Naive thymus-derived CD8-positive, alpha-beta T cell (primary cell): ENCODE results near the gene ADTRP. TPM values are rescaled to one million over a fixed set of nuclear protein-coding genes. Genes with fewer than 3 reads are reported as not detected.

Experiments
- ATAC-seq, 2 donors: fragments of 150-1000 bp; cut with Tn5 transposase in 1 of 2; sonication (Bioruptor Pico), chemical (Tn5 transposase) in 1 of 2; 1 replicate in 1 of 2; 2 replicates in 1 of 2; pipeline ENCODE4 v1.10.0; 2021; ENCODE audit warnings: mild to moderate bottlenecking in 2 of 2, moderate library complexity in 2 of 2
- POLR2A ChIA-PET: fragments of 350-600 bp; sonication (Branson Sonifier 250); formaldehyde crosslinking; loops from one replicate; lab custom pipeline; 2021; ENCODE audit warnings: antibody characterized with exemption; lab: Charles Lee
- DNase-seq, 10 donors: peaks; one replicate each; pipeline versions ENCODE4 v3.0.0 to v3.0.0-alpha.2; 2020 to 2022
- H3K27ac Mint-ChIP-seq, 10 donors: one replicate each; pipeline ENCODE4 v1.8.0; 2020 to 2022; ENCODE audit warnings: mild to moderate bottlenecking in 10 of 10, mixed read lengths in 10 of 10, moderate library complexity in 4 of 10, inconsistent platforms in 1 of 10
- H3K27me3 Mint-ChIP-seq, 5 donors: one replicate each; pipeline ENCODE4 v1.8.0; 2021 to 2022; ENCODE audit warnings: mixed read lengths in 5 of 5
- H3K36me3 Mint-ChIP-seq, 3 donors: one replicate each; pipeline ENCODE4 v1.8.0; 2020 to 2022; ENCODE audit warnings: mixed read lengths in 3 of 3, mild to moderate bottlenecking in 2 of 3, inconsistent platforms in 1 of 3
- H3K4me1 Mint-ChIP-seq, 4 donors: one replicate each; pipeline ENCODE4 v1.8.0; 2021 to 2022; ENCODE audit warnings: mixed read lengths in 4 of 4
- H3K4me3 Mint-ChIP-seq, 10 donors: one replicate each; pipeline ENCODE4 v1.8.0; 2020 to 2022; ENCODE audit warnings: mild to moderate bottlenecking in 10 of 10, mixed read lengths in 10 of 10, moderate library complexity in 6 of 10, inconsistent platforms in 1 of 10
- H3K9me3 Mint-ChIP-seq, 9 donors: one replicate each; pipeline ENCODE4 v1.8.0; 2020 to 2022; ENCODE audit warnings: mixed read lengths in 9 of 9, mild to moderate bottlenecking in 3 of 9, inconsistent platforms in 1 of 9, moderate library complexity in 1 of 9
- polyA plus RNA-seq, 3 donors: library from polyadenylated mRNA; unstranded; fragments of 300-500 nt; fragmentation: Illumina TruSeq; gene quantifications; one replicate each; pipeline ENCODE4 v1.2.3, GENCODE V29; 2021
- total RNA-seq, 8 experiments: library from RNA in 2 of 8; stranded (reverse) in 2 of 8; gene quantifications; one replicate each; pipeline ENCODE4 v1.2.3 and lab custom pipeline; 2021 to 2026

Gene ADTRP
- total and polyA plus RNA-seq, 5 experiments from 2014 or later, result 2.3 to 14.0 (median 7.2) TPM

GRCh38 chr6:11724286-11724685, 54.3 kb downstream of the ADTRP start:
- Mint-ChIP-seq H3K27ac (peak overlapping the region in 4 of 10 donors; percentile 66 to 87 (median 80)), H3K4me1 (peaks cover 47 to 69% (median 54%) of the 10 kb centered on the region in 4 donors), H3K9me3 (peaks cover 0 to 4% (median 0%) of the 10 kb centered on the region in 9 donors), H3K36me3 (peaks cover 13 to 18% (median 13%) of the 10 kb centered on the region in 3 donors), H3K4me3 (peak overlapping the region in 2 of 10 donors; percentile 15 to 27), H3K27me3 (no peaks in the 10 kb centered on the region)
- DNase-seq (no peak), ATAC-seq (no peak)
- POLR2A ChIA-PET, result interaction anchor here (2.3 to 2.7 kb wide), 2 partner anchors 8 to 13 kb away, joined by 5 to 13 read pairs; no protein-coding TSS in a partner anchor

GRCh38 chr6:11722805-11723631, 55.6 kb downstream of the ADTRP start:
- POLR2A ChIA-PET, result interaction anchor here (0.7 to 2.7 kb wide), 4 partner anchors 8 to 12 kb away, joined by 3 to 13 read pairs (median 6); no protein-coding TSS in a partner anchor
- H3K27me3 Mint-ChIP-seq, result no peaks in the 10 kb centered on the region
- DNase-seq, result no peak
- peaks cover 13 to 21% (median 15%) of the 10 kb centered on the region in 3 donors for H3K36me3 Mint-ChIP-seq
- ATAC-seq, result peak in 1 of 2 donors; percentile 53
- peak overlapping the region in 8 of 10 donors; percentile 28 to 87 (median 60) for H3K27ac Mint-ChIP-seq
- peaks cover 0 to 4% (median 0%) of the 10 kb centered on the region in 9 donors for H3K9me3 Mint-ChIP-seq
- H3K4me1 Mint-ChIP-seq, result peaks cover 38 to 56% (median 42%) of the 10 kb centered on the region in 4 donors
- H3K4me3 Mint-ChIP-seq, result peak overlapping the region in 7 of 10 donors; percentile 15 to 74 (median 42)

GRCh38 chr6:11722220-11722619, 56.4 kb downstream of the ADTRP start:
- Mint-ChIP-seq H3K27ac (peak overlapping the region in 7 of 10 donors; percentile 17 to 87 (median 53)), H3K27me3 (no peaks in the 10 kb centered on the region), H3K9me3 (peaks cover 0 to 4% (median 0%) of the 10 kb centered on the region in 9 donors), H3K4me1 (peaks cover 33 to 49% (median 36%) of the 10 kb centered on the region in 4 donors), H3K36me3 (peaks cover 13 to 24% (median 17%) of the 10 kb centered on the region in 3 donors), H3K4me3 (peak overlapping the region in 4 of 10 donors; percentile 9 to 59 (median 45))
- ATAC-seq, result peak in 1 of 2 donors; percentile 66
- no peak for DNase-seq
- POLR2A ChIA-PET, result interaction anchor here (1.4 to 2.7 kb wide), 2 partner anchors 8 to 11 kb away, joined by 7 to 13 read pairs; no protein-coding TSS in a partner anchor

- Mint-ChIP-seq H3K9me3 (peaks cover 0 to 2% (median 0%) of the 10 kb centered on the region in 9 donors), H3K4me1 (peaks cover 32 to 45% (median 42%) of the 10 kb centered on the region in 4 donors), H3K36me3 (peaks cover 7 to 26% (median 9%) of the 10 kb centered on the region in 3 donors), H3K4me3 (no peak overlapping the region), H3K27me3 (no peaks in the 10 kb centered on the region), H3K27ac (peak overlapping the region in 1 of 10 donors; percentile 42)
- ATAC-seq (no peak), DNase-seq (no peak)
- POLR2A ChIA-PET, result interaction anchor here (1.0 to 1.2 kb wide), 3 partner anchors 9 to 11 kb away, joined by 3 read pairs; no protein-coding TSS in a partner anchor
Observed at GRCh38 chr6:11718463-11718862, 60.1 kb downstream of the ADTRP start.

- H3K4me1 Mint-ChIP-seq, result peaks cover 31 to 45% (median 42%) of the 10 kb centered on the region in 4 donors
Observed at GRCh38 chr6:11718031-11718430, 60.6 kb downstream of the ADTRP start.

GRCh38 chr6:11714798-11715285, 63.8 kb downstream of the ADTRP start:
- Mint-ChIP-seq H3K4me3 (peak overlapping the region; percentile 51 to 84 (median 77)), H3K9me3 (no peaks in the 10 kb centered on the region), H3K27me3 (no peaks in the 10 kb centered on the region), H3K36me3 (peaks cover 0 to 11% (median 9%) of the 10 kb centered on the region in 3 donors), H3K4me1 (peaks cover 48 to 66% (median 62%) of the 10 kb centered on the region in 4 donors), H3K27ac (peak overlapping the region; percentile 93 to 100 (median 96))
- POLR2A ChIA-PET, result interaction anchor here (1.1 to 1.7 kb wide), 6 partner anchors 8 to 351 kb away, joined by 3 to 12 read pairs (median 4); no protein-coding TSS in a partner anchor
- ATAC-seq, result no peak
- DNase-seq, result no peak

More at GRCh38 chr6:11718031-11718430, 60.6 kb downstream of the ADTRP start:
- H3K36me3 Mint-ChIP-seq, result peaks cover 7 to 25% (median 9%) of the 10 kb centered on the region in 3 donors
- ATAC-seq (no peak), DNase-seq (no peak)
- no peaks in the 10 kb centered on the region for H3K27me3 Mint-ChIP-seq
- peak overlapping the region in 1 of 10 donors; percentile 42 for H3K27ac Mint-ChIP-seq
- no peak overlapping the region for H3K4me3 Mint-ChIP-seq
- peaks cover 0 to 2% (median 0%) of the 10 kb centered on the region in 9 donors for H3K9me3 Mint-ChIP-seq
- POLR2A ChIA-PET, result interaction anchor here (1.0 to 1.2 kb wide), 3 partner anchors 9 to 12 kb away, joined by 3 read pairs; no protein-coding TSS in a partner anchor

- Mint-ChIP-seq H3K9me3 (peaks cover 0 to under 1% (median 0%) of the 10 kb centered on the region in 9 donors), H3K36me3 (peaks cover 0 to 8% (median 6%) of the 10 kb centered on the region in 3 donors), H3K27ac (peak overlapping the region; percentile 93 to 100 (median 96)), H3K4me1 (peaks cover 44 to 69% (median 65%) of the 10 kb centered on the region in 4 donors), H3K27me3 (no peaks in the 10 kb centered on the region), H3K4me3 (peak overlapping the region; percentile 51 to 84 (median 77))
- POLR2A ChIA-PET, result interaction anchor here (0.7 to 1.7 kb wide), 7 partner anchors 9 to 352 kb away, joined by 3 to 12 read pairs (median 3); no protein-coding TSS in a partner anchor
- ATAC-seq, result peak; percentile 57 to 61
- peak in 3 of 10 donors; percentile 35 to 67 (median 62) for DNase-seq
Observed at GRCh38 chr6:11714116-11714797, 64.3 kb downstream of the ADTRP start.

GRCh38 chr6:11712760-11713159, 65.8 kb downstream of the ADTRP start:
- no peak for DNase-seq
- peaks cover 0 to 4% (median 4%) of the 10 kb centered on the region in 3 donors for H3K36me3 Mint-ChIP-seq
- H3K27me3 Mint-ChIP-seq, result no peaks in the 10 kb centered on the region
- peaks cover 53 to 83% (median 75%) of the 10 kb centered on the region in 4 donors for H3K4me1 Mint-ChIP-seq
- peak overlapping the region in 5 of 10 donors; percentile 11 to 80 (median 73) for H3K4me3 Mint-ChIP-seq
- ATAC-seq, result no peak
- H3K9me3 Mint-ChIP-seq, result peaks cover 0 to 11% (median 0%) of the 10 kb centered on the region in 9 donors
- H3K27ac Mint-ChIP-seq, result peak overlapping the region; percentile 95 to 100 (median 98)
- POLR2A ChIA-PET, result interaction anchor here (0.6 to 3.1 kb wide), 6 partner anchors 10 to 296 kb away, joined by 3 to 16 read pairs (median 11); no protein-coding TSS in a partner anchor

- DNase-seq, result no peak
- POLR2A ChIA-PET, result interaction anchor here (0.9 to 3.1 kb wide), 12 partner anchors 10 to 326 kb away, joined by 3 to 25 read pairs (median 4); partner anchors contain the start of gene HIVEP1
- Mint-ChIP-seq H3K27ac (peak overlapping the region; percentile 95 to 100 (median 98)), H3K4me1 (peaks cover 53 to 83% (median 78%) of the 10 kb centered on the region in 4 donors), H3K4me3 (peak overlapping the region; percentile 31 to 79 (median 72)), H3K27me3 (no peaks in the 10 kb centered on the region), H3K36me3 (peaks cover 0 to 2% (median 1%) of the 10 kb centered on the region in 3 donors), H3K9me3 (peaks cover 0 to 11% (median 0%) of the 10 kb centered on the region in 9 donors)
- no peak for ATAC-seq
Observed at GRCh38 chr6:11711984-11712711, 66.5 kb downstream of the ADTRP start.

- no peaks in the 10 kb centered on the region for H3K27me3 Mint-ChIP-seq
- peak overlapping the region; percentile 95 to 100 (median 98) for H3K27ac Mint-ChIP-seq
- peaks cover 0 to 2% (median 0%) of the 10 kb centered on the region in 3 donors for H3K36me3 Mint-ChIP-seq
- peaks cover 0 to 11% (median 0%) of the 10 kb centered on the region in 9 donors for H3K9me3 Mint-ChIP-seq
- DNase-seq (peak in 4 of 10 donors; percentile 21 to 48 (median 34)), ATAC-seq (peak; percentile 43 to 53)
- peak overlapping the region; percentile 31 to 79 (median 72) for H3K4me3 Mint-ChIP-seq
- POLR2A ChIA-PET, result interaction anchor here (0.6 to 3.1 kb wide), 16 partner anchors 9 to 327 kb away, joined by 3 to 25 read pairs (median 4); partner anchors contain the start of gene HIVEP1
- H3K4me1 Mint-ChIP-seq, result peaks cover 54 to 82% (median 79%) of the 10 kb centered on the region in 4 donors
Observed at GRCh38 chr6:11711003-11711983, 67.3 kb downstream of the ADTRP start.
